HepG2 (cell line): ENCODE data around the gene SLC6A6. TPM values are rescaled to one million over a fixed set of nuclear protein-coding genes. Genes with fewer than 3 reads are reported as not detected.

Experiments used
- ATAC-seq: fragments of 200-7000 bp; cut with Tn5 transposase; 3 replicates; pipeline ENCODE4 v1.9.1; 2020; ENCODE audit warnings: mild to moderate bottlenecking, moderate library complexity
- BruUV-seq: library from RNA; stranded (reverse); fragments of 400-500 nt; replicated peaks from 2 replicates; lab custom pipeline; 2021; lab: Mats Ljungman, UMichigan
- CTCF ChIA-PET: fragments of 300-600 bp; formaldehyde crosslinking; extraction: SDS; loops from one replicate; lab custom pipeline; 2021; ENCODE audit warnings: low total read pairs, inconsistent platforms, low intra/inter-chr PET ratio; lab: Yijun Ruan, JAX
- POLR2A ChIA-PET: fragments of 350-600 bp; sonication (Branson Sonifier 250); formaldehyde crosslinking; loops from one replicate; lab custom pipeline; 2020; ENCODE audit warnings: antibody characterized with exemption, inconsistent platforms; lab: Yijun Ruan, JAX
- DNase-seq: peaks from one replicate; pipeline ENCODE4 v3.0.0-alpha.2; 2015; ENCODE audit warnings: low spot score
- FAIRE-seq: peaks from 3 replicates; lab custom pipeline; 2011; peaks lifted over from hg19 to GRCh38; lab: Jason Lieb, UNC
- H2AFZ ChIP-seq: one replicate; pipeline ENCODE4 v1.6.1; 2011; ENCODE audit warnings: low read length, inconsistent platforms
- H3K27ac ChIP-seq: fragments of 300-600 bp; 3 replicates; pipeline ENCODE4 v1.8.0; 2011; ENCODE audit warnings: mixed run types, mild to moderate bottlenecking, mixed read lengths, low read length, inconsistent platforms; ENCODE audit not compliant: insufficient read depth; ENCODE audit errors: extremely low read length
- H3K27me3 ChIP-seq, 2 experiments: fragments of 200-600 bp in 1 of 2; 2 replicates in 1 of 2; 3 replicates in 1 of 2; pipeline versions ENCODE4 v1.6.0 to v1.8.0; 2011; ENCODE audit warnings: low read length in 2 of 2, mild to moderate bottlenecking in 2 of 2, moderate library complexity in 2 of 2, inconsistent platforms in 1 of 2; ENCODE audit not compliant: insufficient read depth in 2 of 2, control insufficient read depth in 1 of 2
- H3K36me3 ChIP-seq, 2 experiments: fragments of 200-600 bp in 1 of 2; replicated peaks in 1 of 2; 2 replicates in 1 of 2; 3 replicates in 1 of 2; pipeline versions ENCODE4 v1.5.1 to v1.8.0; 2011; ENCODE audit warnings: low read length in 2 of 2, inconsistent platforms in 1 of 2; ENCODE audit not compliant: insufficient read depth in 2 of 2, control insufficient read depth in 1 of 2
- H3K4me1 ChIP-seq: 2 replicates; pipeline ENCODE4 v1.5.1; 2012; ENCODE audit warnings: low read length, inconsistent platforms; ENCODE audit not compliant: insufficient read depth
- H3K4me2 ChIP-seq: 2 replicates; pipeline ENCODE4 v1.6.0; 2011; ENCODE audit warnings: low read depth, low read length, inconsistent platforms
- H3K4me3 ChIP-seq, 3 experiments: fragments of 200-600 bp in 1 of 3; sonication (generic), shearing (Covaris generic) in 1 of 3; replicated peaks in 1 of 3; 2 replicates each; pipeline ENCODE4 v1.5.1; 2011 to 2016; ENCODE audit warnings: low read length in 3 of 3, inconsistent platforms in 2 of 3, low read depth in 2 of 3, mild to moderate bottlenecking in 2 of 3, control low read depth in 1 of 3, mixed read lengths in 1 of 3; ENCODE audit not compliant: insufficient read depth in 1 of 3
- H3K79me2 ChIP-seq: one replicate; pipeline ENCODE4 v1.6.1; 2011; ENCODE audit warnings: low read length, inconsistent platforms; ENCODE audit not compliant: insufficient read depth
- H3K9ac ChIP-seq: 2 replicates; pipeline ENCODE4 v1.6.0; 2011; ENCODE audit warnings: mild to moderate bottlenecking, low read depth, low read length, inconsistent platforms; ENCODE audit not compliant: insufficient read depth
- H3K9me3 ChIP-seq: 2 replicates; pipeline ENCODE4 v1.5.1; 2012; ENCODE audit warnings: mild to moderate bottlenecking, low read length
- H4K20me1 ChIP-seq: 2 replicates; pipeline ENCODE4 v1.6.0; 2011; ENCODE audit warnings: inconsistent platforms, mild to moderate bottlenecking, low read length, moderate library complexity; ENCODE audit not compliant: insufficient read depth
- NPAS2 ChIP-seq: sonication (generic); formaldehyde crosslinking; IDR thresholded peaks from 2 replicates; pipeline ENCODE4 v1.8.0; 2022; ENCODE audit warnings: mild to moderate bottlenecking, missing genetic modification reagents, borderline replicate concordance
- RBAK ChIP-seq: sonication (generic); formaldehyde crosslinking; IDR thresholded peaks from 2 replicates; pipeline ENCODE4 v1.5.1; 2020; ENCODE audit warnings: mild to moderate bottlenecking, missing genetic modification reagents
- SMC3 ChIP-seq: IDR thresholded peaks from 2 replicates; pipeline ENCODE4 v1.6.1; 2011; ENCODE audit warnings: low read length, improper control_type of control experiment
- TEAD3 ChIP-seq: optimal IDR thresholded peaks from 2 replicates; pipeline ENCODE3; 2016; ENCODE audit warnings: borderline replicate concordance
- U2AF1 ChIP-seq: fragments of 200-400 bp; formaldehyde crosslinking; optimal IDR thresholded peaks from 2 replicates; pipeline ENCODE3; 2017; ENCODE audit warnings: mild to moderate bottlenecking, low read depth, low read length
- ZFAT ChIP-seq: sonication (generic); formaldehyde crosslinking; conservative IDR thresholded peaks from 2 replicates; pipeline ENCODE4 v1.8.1; 2023; ENCODE audit warnings: missing genetic modification reagents, inconsistent platforms
- ZKSCAN1 ChIP-seq: fragments of 150-350 bp; IDR thresholded peaks from 2 replicates; pipeline ENCODE4 v1.6.1; 2014; ENCODE audit warnings: low read length
- ZMAT5 ChIP-seq: sonication (generic); formaldehyde crosslinking; IDR thresholded peaks from 2 replicates; pipeline ENCODE4 v1.5.0; 2020; ENCODE audit warnings: mild to moderate bottlenecking, low read depth, missing genetic modification reagents, borderline replicate concordance
- ZNF263 ChIP-seq: sonication (generic); formaldehyde crosslinking; IDR thresholded peaks from 2 replicates; pipeline ENCODE4 v1.4.0; 2020; ENCODE audit warnings: missing genetic modification reagents
- ZNF296 ChIP-seq: sonication (generic); formaldehyde crosslinking; conservative IDR thresholded peaks from 2 replicates; pipeline ENCODE4 v1.5.0; 2020; ENCODE audit warnings: mild to moderate bottlenecking, missing genetic modification reagents
- ZNF484 ChIP-seq: sonication (generic); formaldehyde crosslinking; IDR thresholded peaks from 2 replicates; pipeline ENCODE4 v1.5.1; 2020; ENCODE audit warnings: mild to moderate bottlenecking, low read depth, missing genetic modification reagents, borderline replicate concordance
- ZNF543 ChIP-seq: sonication (generic); formaldehyde crosslinking; IDR thresholded peaks from 2 replicates; pipeline ENCODE4 v1.4.0; 2020; ENCODE audit warnings: mild to moderate bottlenecking, missing genetic modification reagents
- ZNF589 ChIP-seq: sonication (generic); formaldehyde crosslinking; conservative IDR thresholded peaks from 2 replicates; pipeline ENCODE4 v1.8.0; 2022; ENCODE audit warnings: mild to moderate bottlenecking, moderate library complexity, missing genetic modification reagents
- ZNF639 ChIP-seq: conservative IDR thresholded peaks from 2 replicates; pipeline ENCODE4 v1.6.1; 2018; ENCODE audit warnings: missing genetic modification reagents
- ZSCAN21 ChIP-seq: sonication (generic); formaldehyde crosslinking; IDR thresholded peaks from 2 replicates; pipeline ENCODE4 v1.8.0; 2022; ENCODE audit warnings: mild to moderate bottlenecking, missing genetic modification reagents, moderate library complexity, borderline replicate concordance
- WGBS: methylation state at CpG from one replicate; pipeline ENCODE4 v1.1.6; 2017; ENCODE audit warnings: low lambda C conversion rate; 5-methylcytosine and 5-hydroxymethylcytosine counted together
- in situ Hi-C: cut with HindIII; loops from 2 replicates; pipeline ENCODE4 v1.10.0; 2017; ENCODE audit warnings: low pct_unique_long_range_greater_than_20kb; ENCODE audit not compliant: extremely low pct_ligation_motif_present
- intact Hi-C: fragments of 100-400 bp; cut with micrococcal nuclease; formaldehyde crosslinking; loops from one replicate; pipeline ENCODE4 v1.10.0; 2022; ENCODE audit not compliant: unreplicated experiment
- polyA plus RNA-seq, 8 experiments: library from polyadenylated mRNA; depleted of rRNA in 3 of 8; stranded (reverse) in 7 of 8; unstranded in 1 of 8; fragments of >200 nt; fragmentation: Illumina TruSeq in 4 of 8; extraction: Trizol in 4 of 8; gene quantifications; 2 replicates each; pipeline versions ENCODE4 v1.2.1 to v1.2.3, GENCODE V29; 2011 to 2016; ENCODE audit warnings: low read depth in 4 of 8, missing spikeins in 1 of 8, mixed read lengths in 1 of 8; ENCODE audit not compliant: insufficient read depth in 1 of 8
- total RNA-seq, 5 experiments: library from RNA; depleted of rRNA; stranded (reverse); fragments of >200 nt; fragmentation: Illumina TruSeq; extraction: Trizol; gene quantifications; 2 replicates each; pipeline ENCODE4 v1.2.3, GENCODE V29; 2016; ENCODE audit warnings: low read depth in 1 of 5
- TF ChIP-seq, protein P1 (sequence below): sonication (generic); formaldehyde crosslinking; IDR thresholded peaks from 2 replicates; pipeline ENCODE4 v1.8.1; 2023; ENCODE audit warnings: mild to moderate bottlenecking, missing genetic modification reagents

Gene SLC6A6
- total and polyA plus RNA-seq, 2 of the 13 experiments (the other 11 are each of a cell fraction or from before 2014, with no cell fraction given), result 14.1 to 20.7 TPM

- 95% methylated on average over 2 of the region's 4 CpGs for WGBS
- TF ChIP-seq, protein P1, sequence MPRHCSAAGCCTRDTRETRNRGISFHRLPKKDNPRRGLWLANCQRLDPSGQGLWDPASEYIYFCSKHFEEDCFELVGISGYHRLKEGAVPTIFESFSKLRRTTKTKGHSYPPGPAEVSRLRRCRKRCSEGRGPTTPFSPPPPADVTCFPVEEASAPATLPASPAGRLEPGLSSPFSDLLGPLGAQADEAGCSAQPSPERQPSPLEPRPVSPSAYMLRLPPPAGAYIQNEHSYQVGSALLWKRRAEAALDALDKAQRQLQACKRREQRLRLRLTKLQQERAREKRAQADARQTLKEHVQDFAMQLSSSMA (CRISPR knock-in tag), result no peak
- TF ChIP-seq ZFAT (CRISPR knock-in tag) (no peak), ZNF263 (CRISPR knock-in tag) (no peak), RBAK (CRISPR knock-in tag) (peak; percentile 90), ZSCAN21 (CRISPR knock-in tag) (no peak)
- Histone ChIP-seq H3K27me3 (no peaks in the 10 kb centered on the region), H3K9ac (no peak overlapping the region), H3K4me3 (no peak overlapping the region), H3K36me3 (peaks cover 28 to 80% of the 10 kb centered on the region in 2 experiments; a peak in 4 of 5 replicates), H3K79me2 (no peaks in the 10 kb centered on the region), H3K9me3 (no peaks in the 10 kb centered on the region), H3K4me1 (peaks cover 19% of the 10 kb centered on the region), H2AFZ (no peak overlapping the region), H3K27ac (no peak overlapping the region), H4K20me1 (no peaks in the 10 kb centered on the region), H3K4me2 (no peak overlapping the region)
- in situ Hi-C loops, result no loop called here
- DNase-seq (no peak), ATAC-seq (no peak), FAIRE-seq (no peak)
- BruUV-seq, result no TSS peak
- POLR2A ChIA-PET, result no interaction called here
- intact Hi-C loops, result no loop called here
- CTCF ChIA-PET, result no interaction called here
Observed at GRCh38 chr3:14448063-14448462, 45.7 kb downstream of the SLC6A6 start.

DNA sequence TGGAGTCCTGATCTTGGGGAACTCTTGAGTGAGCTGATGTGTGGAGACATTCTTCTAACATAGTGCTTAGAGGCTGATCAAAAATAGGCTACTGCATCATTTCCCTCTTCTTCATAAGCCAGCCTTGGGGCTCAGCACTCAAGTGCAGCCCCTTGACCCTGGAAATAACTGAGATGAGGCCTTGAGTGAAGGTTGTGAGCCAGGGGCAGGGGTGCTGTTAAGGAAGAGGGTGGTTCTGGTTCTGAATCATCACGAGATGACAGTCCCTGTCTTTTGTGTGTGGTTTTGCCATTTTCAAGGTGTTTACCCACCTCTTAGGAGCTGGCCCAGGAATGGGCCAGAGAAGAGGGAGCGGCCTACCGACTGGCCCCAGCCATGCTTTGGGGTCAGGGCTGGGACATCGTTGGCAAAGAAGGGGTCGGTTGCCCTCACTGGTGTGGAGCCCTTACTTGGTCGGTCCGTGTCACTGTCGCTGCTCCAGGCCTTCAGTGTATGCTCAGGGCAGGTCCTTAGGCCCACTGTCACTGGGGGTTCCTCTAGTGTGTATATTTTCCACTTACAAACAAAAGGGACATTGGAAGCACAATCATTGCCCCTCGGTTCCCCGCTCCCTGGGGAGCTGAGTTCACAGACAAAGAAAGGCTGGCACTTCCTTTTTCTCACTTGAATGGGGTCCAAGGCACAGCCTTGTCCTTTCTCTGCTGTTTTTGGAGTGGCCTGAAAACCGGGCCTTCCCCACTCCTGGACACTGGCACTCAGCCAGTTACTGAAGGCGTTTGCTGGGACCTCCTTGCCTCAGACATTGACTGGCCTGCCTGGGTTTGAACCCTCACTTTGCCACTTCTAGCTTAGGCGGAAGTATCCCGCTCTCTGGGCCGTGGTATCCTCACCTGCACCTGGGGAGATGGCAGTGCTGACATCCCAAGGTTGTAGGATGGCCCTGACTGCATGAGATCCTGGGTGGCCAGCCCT, 46.6 kb downstream of the SLC6A6 start:
- WGBS, result 96% methylated on average over 7 of the region's 15 CpGs
- H3K79me2 ChIP-seq, result no peaks in the 10 kb centered on the region
- ChIA-PET CTCF (no interaction called here), POLR2A (no interaction called here)
- no TSS peak for BruUV-seq
- intact Hi-C loops (no loop called here), in situ Hi-C loops (no loop called here)
- H3K9ac ChIP-seq, result no peak overlapping the region
- no peak overlapping the region for H3K4me3 ChIP-seq
- no peaks in the 10 kb centered on the region for H4K20me1 ChIP-seq
- H3K4me2 ChIP-seq, result no peak overlapping the region
- no peak for DNase-seq
- no peak for FAIRE-seq
- no peak for ATAC-seq
- H3K4me1 ChIP-seq, result peaks cover 19% of the 10 kb centered on the region
- no peak overlapping the region for H3K27ac ChIP-seq
- no peaks in the 10 kb centered on the region for H3K27me3 ChIP-seq
- no peak overlapping the region for H2AFZ ChIP-seq
- H3K9me3 ChIP-seq, result no peaks in the 10 kb centered on the region
- peaks cover 28 to 80% of the 10 kb centered on the region in 2 experiments; a peak in 4 of 5 replicates for H3K36me3 ChIP-seq
- no peak for TF ChIP-seq U2AF1
- no peak for TF ChIP-seq SMC3
- TF ChIP-seq ZNF543, result no peak
- TF ChIP-seq ZNF589 (CRISPR knock-in tag), result no peak
- TF ChIP-seq ZNF639 (CRISPR knock-in tag), result no peak
- no peak for TF ChIP-seq ZNF484 (CRISPR knock-in tag)
- TF ChIP-seq ZNF296 (CRISPR knock-in tag), result no peak
- TF ChIP-seq NPAS2 (CRISPR knock-in tag), result no peak
- TF ChIP-seq TEAD3 (CRISPR knock-in tag), result no peak
- TF ChIP-seq ZKSCAN1, result no peak
- no peak for TF ChIP-seq ZMAT5 (CRISPR knock-in tag)
